HG03280 (cell line): Measurements from ENCODE around the gene MOGAT3.
A peak's percentile ranks its signal among the peaks of the same experiment; 100 is the strongest.

Experiments
- ATAC-seq: cut with Tn5 transposase; IDR thresholded peaks from one replicate; pipeline ENCODE4 v1.9.1; 2021; ENCODE audit warnings: mild to moderate bottlenecking, moderate library complexity; ENCODE audit not compliant: unreplicated experiment

Gene MOGAT3

GRCh38 chr7:101200862-101201599 is at the start of gene MOGAT3:
TSS of gene MOGAT3 (minus strand) at chr7:101201036. CDS start at chr7:101200854, 182 bp downstream.
- no peak for ATAC-seq

GRCh38 chr7:101250324-101250723 is 49.5 kb upstream of the MOGAT3 start:
- no peak for ATAC-seq

- ATAC-seq: no peak
These were observed 47.4 kb upstream of the MOGAT3 start for GRCh38 chr7:101248276-101248675.

GRCh38 chr7:101245147-101245668 is 44.4 kb upstream of the MOGAT3 start:
- ATAC-seq: no peak

- peak; percentile 88 for ATAC-seq
These were observed 43.7 kb upstream of the MOGAT3 start, which contains the start of gene FIS1 for GRCh38 chr7:101244375-101245146. TSS of gene FIS1 (minus strand) at chr7:101245081. CDS start at chr7:101245004, 77 bp downstream.

GRCh38 chr7:101243646-101244374 is 43.0 kb upstream of the MOGAT3 start:
- no peak for ATAC-seq

- ATAC-seq: no peak
These were observed 40.9 kb upstream of the MOGAT3 start for GRCh38 chr7:101241443-101242349.

- ATAC-seq: no peak
These were observed 40.2 kb upstream of the MOGAT3 start for GRCh38 chr7:101241015-101241363.

GRCh38 chr7:101240226-101241014 is 39.6 kb upstream of the MOGAT3 start:
- ATAC-seq: no peak

- ATAC-seq: no peak
These were observed 39.0 kb upstream of the MOGAT3 start for GRCh38 chr7:101239951-101240220.

- ATAC-seq: no peak
These were observed 38.5 kb upstream of the MOGAT3 start for GRCh38 chr7:101239191-101239950.

GRCh38 chr7:101238226-101239182 is 37.7 kb upstream of the MOGAT3 start:
- no peak for ATAC-seq

- no peak for ATAC-seq
These were observed 36.6 kb upstream of the MOGAT3 start, which contains the start of gene CLDN15 for GRCh38 chr7:101237206-101238067. TSS of gene CLDN15 (minus strand) at chr7:101237802. CDS start at chr7:101237581, 221 bp downstream.

- no peak for ATAC-seq
These were observed 35.5 kb upstream of the MOGAT3 start for GRCh38 chr7:101236292-101236835.

- ATAC-seq: no peak
These were observed 34.7 kb upstream of the MOGAT3 start for GRCh38 chr7:101235522-101235921.

GRCh38 chr7:101235050-101235449 is 34.2 kb upstream of the MOGAT3 start:
- ATAC-seq: no peak
